Fibroblast of pulmonary artery (primary cell): Measurements from ENCODE around the gene AGRN.
"Not testable (repeated sequence)": the region's sequence is repeated elsewhere in the genome, so short reads cannot be mapped to it uniquely, and the experiment has no call there.

Experiments
- DNase-seq: peaks from one replicate; pipeline ENCODE4 v3.0.0-alpha.2; 2010; ENCODE audit warnings: low read depth
- H3K4me3 ChIP-seq: replicated peaks from 2 replicates; pipeline ENCODE4 v1.5.1; 2011; ENCODE audit warnings: low read depth, mild to moderate bottlenecking, control low read depth, low read length, moderate library complexity
- CTCF ChIP-seq: IDR thresholded peaks from 2 replicates; pipeline ENCODE4 v1.5.1; 2011; ENCODE audit warnings: mild to moderate bottlenecking, control low read depth, low read length, inconsistent platforms; ENCODE audit errors: missing control alignments

Gene AGRN

DNA sequence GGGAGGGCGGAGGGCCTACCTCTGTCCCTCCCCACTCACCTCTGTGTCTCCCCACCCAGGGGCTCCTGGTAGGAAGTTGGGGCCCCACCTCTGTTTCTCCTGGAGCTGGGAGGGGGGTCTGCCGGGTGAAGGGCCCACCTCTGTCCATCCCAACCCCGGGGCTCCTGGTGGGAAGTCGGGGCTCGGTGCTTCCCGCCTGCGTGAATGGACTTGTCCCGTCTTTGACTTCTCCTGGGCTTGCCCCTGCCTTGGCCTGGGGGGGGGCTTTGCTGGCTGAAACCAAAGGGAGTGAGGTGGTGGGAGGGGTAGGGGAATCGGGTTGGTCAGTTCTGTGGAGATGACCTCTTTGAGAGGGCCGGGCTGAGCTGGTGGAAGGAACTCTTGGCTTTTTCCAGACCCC lies 5.8 kb downstream of the AGRN start:
- no peak overlapping the region for H3K4me3 ChIP-seq
- no peak for TF ChIP-seq CTCF

GRCh38 chr1:1026599-1027413 lies 6.9 kb downstream of the AGRN start:
- H3K4me3 ChIP-seq, result no peak overlapping the region
- TF ChIP-seq CTCF, result no peak
- no peak for DNase-seq

More for the DNA sequence above, 5.8 kb downstream of the AGRN start:
- DNase-seq, result no peak

- no peak for TF ChIP-seq CTCF
- DNase-seq, result no peak
- H3K4me3 ChIP-seq, result no peak overlapping the region
These were observed 7.9 kb downstream of the AGRN start for GRCh38 chr1:1027791-1028190.

- not testable (repeated sequence) for DNase-seq, H3K4me3 ChIP-seq
These were observed 11.1 kb downstream of the AGRN start for GRCh38 chr1:1030867-1031658.

DNA sequence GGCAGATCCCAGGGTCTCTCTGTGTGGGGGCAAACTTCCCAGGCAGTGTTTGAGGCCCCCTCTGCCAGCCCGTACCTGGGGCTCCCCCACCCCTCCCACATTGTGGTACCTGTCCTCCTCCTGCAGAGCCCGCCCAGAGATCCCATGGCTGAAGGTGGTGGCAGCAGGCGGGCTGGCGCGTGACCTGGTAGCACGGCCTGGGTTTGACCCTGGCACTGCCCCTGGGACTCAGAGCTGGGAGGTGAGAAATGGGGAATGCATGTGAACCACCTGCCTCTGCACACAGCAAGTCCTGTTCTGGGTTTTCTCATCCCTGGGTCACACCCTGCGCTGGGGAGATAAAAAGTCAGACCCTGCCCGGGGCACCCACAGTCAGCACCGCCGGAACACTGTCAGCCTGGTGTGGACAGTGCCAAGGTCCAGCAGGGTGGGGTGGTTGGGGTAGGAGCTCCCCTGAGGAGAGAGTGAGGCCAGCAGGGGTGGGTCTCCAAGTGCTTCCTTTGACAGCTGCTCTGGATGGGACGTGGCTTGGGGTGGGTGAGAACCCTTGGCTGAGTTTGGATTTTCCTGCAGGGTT lies 11.8 kb downstream of the AGRN start:
- no peak overlapping the region for H3K4me3 ChIP-seq
- no peak for TF ChIP-seq CTCF
- DNase-seq, result no peak

DNA sequence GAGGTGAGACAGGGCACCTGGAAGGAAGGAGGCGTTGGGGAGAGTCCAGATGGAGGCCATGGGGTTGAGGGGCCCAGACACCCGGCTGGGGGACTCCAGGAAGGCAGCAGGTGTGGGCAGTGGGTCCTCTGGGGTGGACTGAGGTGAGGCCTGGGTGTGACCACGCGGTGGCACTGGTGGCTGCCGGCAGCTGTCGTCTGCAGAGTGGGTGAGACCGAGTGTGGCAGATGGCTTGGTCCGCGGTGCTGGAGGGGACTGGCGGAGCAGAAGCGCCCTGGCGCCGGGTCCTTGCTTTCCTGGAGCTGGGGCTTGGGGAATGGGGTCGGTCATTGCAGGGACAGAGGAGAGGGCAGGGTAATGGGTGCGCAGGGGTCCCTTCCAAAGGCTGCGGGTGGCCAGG lies 12.5 kb downstream of the AGRN start:
- no peak overlapping the region for H3K4me3 ChIP-seq
- TF ChIP-seq CTCF, result no peak
- DNase-seq, result no peak

DNA sequence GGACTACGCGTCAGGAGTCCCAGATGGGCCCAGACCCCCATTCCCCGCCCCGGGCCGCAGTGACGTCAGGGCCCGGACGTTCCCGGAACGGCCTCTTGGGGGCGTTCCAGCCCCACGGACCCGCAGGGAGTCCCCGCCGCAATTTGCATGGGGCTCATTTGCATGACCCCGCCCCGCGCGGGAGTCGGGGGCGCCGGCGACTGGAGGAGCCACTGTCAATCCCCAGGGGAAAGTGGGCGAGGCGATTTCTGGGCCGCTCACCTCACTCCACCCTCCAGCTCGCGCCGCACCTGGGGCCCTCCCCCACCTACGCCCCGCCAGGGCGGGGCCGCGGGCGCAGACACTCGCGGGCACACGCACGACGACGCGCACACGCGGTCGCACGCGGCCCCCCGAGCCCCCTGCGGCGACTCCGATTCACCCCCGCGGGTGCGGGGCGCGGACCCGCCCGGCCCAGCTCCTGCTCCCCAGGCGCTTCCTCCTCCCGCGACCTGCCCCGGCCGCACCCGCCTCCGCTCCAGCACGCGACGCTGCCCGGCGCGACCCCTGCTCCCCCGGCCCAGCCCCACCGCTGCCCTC lies 13.2 kb downstream of the AGRN start:
- DNase-seq, result peak; percentile 72
- H3K4me3 ChIP-seq, result peak overlapping the region; percentile 40
- TF ChIP-seq CTCF, result peak; percentile 49
